ENCODE data around the gene DDRGK1. TPM values are rescaled to one million over a fixed set of nuclear protein-coding genes. Genes with fewer than 3 reads are reported as not detected.

The DDRGK1 gene
- total RNA-seq, 1 experiment from 2014 or later: 97.7 TPM

DNA sequence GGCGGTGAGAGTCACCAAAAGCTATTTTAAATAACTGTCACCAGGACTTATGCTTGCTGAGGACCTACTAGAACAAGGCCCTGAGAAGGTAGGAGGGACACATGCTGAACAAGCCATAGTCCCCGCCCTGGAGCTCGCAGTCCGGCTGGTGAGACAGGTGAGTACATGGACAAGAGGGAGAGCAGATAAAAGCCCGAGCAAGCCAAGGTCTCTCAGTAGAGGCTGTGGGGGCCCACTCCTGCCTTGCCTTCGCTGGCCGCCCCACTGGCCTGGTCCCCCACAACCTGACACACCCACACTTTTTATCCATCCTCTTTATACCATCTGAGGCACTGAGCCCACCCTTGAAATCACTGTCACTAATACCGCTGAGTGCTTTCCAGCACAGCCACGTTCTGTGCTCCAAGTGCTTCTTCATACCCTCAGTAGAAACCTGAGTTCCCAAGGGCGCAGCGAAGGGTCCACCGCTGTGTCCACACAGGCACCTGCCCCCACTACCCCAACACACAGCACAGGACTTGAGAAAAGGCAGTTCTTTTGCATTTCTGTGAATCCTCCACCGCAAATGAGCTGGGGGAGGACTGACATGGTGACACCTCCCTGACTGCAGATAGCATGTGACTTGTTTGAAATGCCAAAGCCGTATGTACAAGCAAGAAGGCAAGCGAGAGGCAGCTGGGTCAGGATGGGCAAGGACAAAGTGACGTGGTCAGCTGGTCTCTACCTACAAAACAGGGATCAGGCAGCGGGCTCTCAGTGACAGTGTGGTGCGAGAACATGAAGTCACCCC, 12.1 kb downstream of the DDRGK1 start:
- no peaks in the 10 kb centered on the region for H3K27me3 ChIP-seq (ENCODE audit: low read length)
- CTCF ChIA-PET: no interaction called here
- H3K4me1 ChIP-seq (ENCODE audit: insufficient read depth, low read length): no peaks in the 10 kb centered on the region
- H3K36me3 ChIP-seq (ENCODE audit: low read depth, low read length): peaks cover 58% of the 10 kb centered on the region
- no peaks in the 10 kb centered on the region for H4K20me1 ChIP-seq (ENCODE audit: low read length)
- no peak overlapping the region for H3K4me3 ChIP-seq (ENCODE audit: low read length)
- H2AFZ ChIP-seq (ENCODE audit: low read length): no peak overlapping the region
- H3K9ac ChIP-seq (ENCODE audit: low read length): no peak overlapping the region
- H3K27ac ChIP-seq (ENCODE audit: low read length): no peak overlapping the region
- ATAC-seq (no peak), DNase-seq (no peak)
- intact Hi-C loops (cut with micrococcal nuclease): no loop called here
- POLR2A ChIA-PET (ENCODE audit: unreplicated experiment): no interaction called here
- TF ChIP-seq EZH2phosphoT487 (IDR thresholded peaks at IDR 0.05; ENCODE audit: borderline replicate concordance, low read length): no peak
- TF ChIP-seq EZH2 (IDR thresholded peaks at IDR 0.05; ENCODE audit: low read length, unreplicated experiment): no peak
- TF ChIP-seq, protein P1, sequence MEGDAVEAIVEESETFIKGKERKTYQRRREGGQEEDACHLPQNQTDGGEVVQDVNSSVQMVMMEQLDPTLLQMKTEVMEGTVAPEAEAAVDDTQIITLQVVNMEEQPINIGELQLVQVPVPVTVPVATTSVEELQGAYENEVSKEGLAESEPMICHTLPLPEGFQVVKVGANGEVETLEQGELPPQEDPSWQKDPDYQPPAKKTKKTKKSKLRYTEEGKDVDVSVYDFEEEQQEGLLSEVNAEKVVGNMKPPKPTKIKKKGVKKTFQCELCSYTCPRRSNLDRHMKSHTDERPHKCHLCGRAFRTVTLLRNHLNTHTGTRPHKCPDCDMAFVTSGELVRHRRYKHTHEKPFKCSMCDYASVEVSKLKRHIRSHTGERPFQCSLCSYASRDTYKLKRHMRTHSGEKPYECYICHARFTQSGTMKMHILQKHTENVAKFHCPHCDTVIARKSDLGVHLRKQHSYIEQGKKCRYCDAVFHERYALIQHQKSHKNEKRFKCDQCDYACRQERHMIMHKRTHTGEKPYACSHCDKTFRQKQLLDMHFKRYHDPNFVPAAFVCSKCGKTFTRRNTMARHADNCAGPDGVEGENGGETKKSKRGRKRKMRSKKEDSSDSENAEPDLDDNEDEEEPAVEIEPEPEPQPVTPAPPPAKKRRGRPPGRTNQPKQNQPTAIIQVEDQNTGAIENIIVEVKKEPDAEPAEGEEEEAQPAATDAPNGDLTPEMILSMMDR (conservative IDR thresholded peaks at IDR 0.05; ENCODE audit: low read depth, low read length): no peak
- no peaks in the 10 kb centered on the region for H3K79me2 ChIP-seq (ENCODE audit: low read length)
- no TSS peak for BruUV-seq (replicated peaks)
- H3K4me2 ChIP-seq (ENCODE audit: low read length): no peak overlapping the region
- H3F3A ChIP-seq (ENCODE audit: low read length, unreplicated experiment): no peaks in the 10 kb centered on the region
- H3K9me2 ChIP-seq (replicated peaks; ENCODE audit: low read length): no peaks in the 10 kb centered on the region
- no peaks in the 10 kb centered on the region for H3K9me3 ChIP-seq (ENCODE audit: low read length)

DNA sequence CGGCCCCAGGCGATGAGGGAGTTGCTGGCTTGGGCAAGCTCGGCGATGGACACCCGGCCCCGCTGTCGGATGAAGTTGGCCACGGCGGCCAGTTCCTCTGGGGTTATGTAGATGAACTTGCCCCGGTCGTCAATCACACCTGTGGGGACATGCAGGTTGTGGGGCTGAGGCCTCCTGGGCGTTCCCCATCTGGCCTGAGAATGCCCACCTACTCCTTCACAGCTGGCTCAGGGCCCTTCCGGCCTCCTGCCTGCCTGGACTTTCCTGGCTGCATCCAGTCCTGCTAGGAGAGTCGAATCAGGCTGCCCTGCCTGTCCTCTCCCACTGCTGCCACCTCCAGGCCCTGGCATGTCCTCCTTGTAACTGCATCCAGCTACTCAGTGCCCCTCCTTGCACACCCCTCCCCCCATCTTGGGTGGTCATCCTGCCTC, 13.8 kb downstream of the DDRGK1 start:
- H3K79me2 ChIP-seq (ENCODE audit: low read length): no peaks in the 10 kb centered on the region
- no peak overlapping the region for H3K27ac ChIP-seq (ENCODE audit: low read length)
- H3K4me3 ChIP-seq (ENCODE audit: low read length): no peak overlapping the region
- no peak for TF ChIP-seq EZH2 (IDR thresholded peaks at IDR 0.05; ENCODE audit: low read length, unreplicated experiment)
- TF ChIP-seq, protein P1 (conservative IDR thresholded peaks at IDR 0.05; ENCODE audit: low read depth, low read length): no peak
- TF ChIP-seq EZH2phosphoT487 (IDR thresholded peaks at IDR 0.05; ENCODE audit: borderline replicate concordance, low read length): no peak
- H3K9me2 ChIP-seq (replicated peaks; ENCODE audit: low read length): no peaks in the 10 kb centered on the region
- H2AFZ ChIP-seq (ENCODE audit: low read length): no peak overlapping the region
- ATAC-seq (no peak), DNase-seq (no peak)
- no peaks in the 10 kb centered on the region for H3K4me1 ChIP-seq (ENCODE audit: insufficient read depth, low read length)
- H3K9ac ChIP-seq (ENCODE audit: low read length): no peak overlapping the region
- POLR2A ChIA-PET (ENCODE audit: unreplicated experiment): no interaction called here
- H3K27me3 ChIP-seq (ENCODE audit: low read length): no peaks in the 10 kb centered on the region
- H3K4me2 ChIP-seq (ENCODE audit: low read length): no peak overlapping the region
- CTCF ChIA-PET: no interaction called here
- H4K20me1 ChIP-seq (ENCODE audit: low read length): no peaks in the 10 kb centered on the region
- H3F3A ChIP-seq (ENCODE audit: low read length, unreplicated experiment): no peaks in the 10 kb centered on the region
- no peaks in the 10 kb centered on the region for H3K9me3 ChIP-seq (ENCODE audit: low read length)
- peaks cover 46% of the 10 kb centered on the region for H3K36me3 ChIP-seq (ENCODE audit: low read depth, low read length)
- no TSS peak for BruUV-seq (replicated peaks)
- intact Hi-C loops (cut with micrococcal nuclease): no loop called here

DNA sequence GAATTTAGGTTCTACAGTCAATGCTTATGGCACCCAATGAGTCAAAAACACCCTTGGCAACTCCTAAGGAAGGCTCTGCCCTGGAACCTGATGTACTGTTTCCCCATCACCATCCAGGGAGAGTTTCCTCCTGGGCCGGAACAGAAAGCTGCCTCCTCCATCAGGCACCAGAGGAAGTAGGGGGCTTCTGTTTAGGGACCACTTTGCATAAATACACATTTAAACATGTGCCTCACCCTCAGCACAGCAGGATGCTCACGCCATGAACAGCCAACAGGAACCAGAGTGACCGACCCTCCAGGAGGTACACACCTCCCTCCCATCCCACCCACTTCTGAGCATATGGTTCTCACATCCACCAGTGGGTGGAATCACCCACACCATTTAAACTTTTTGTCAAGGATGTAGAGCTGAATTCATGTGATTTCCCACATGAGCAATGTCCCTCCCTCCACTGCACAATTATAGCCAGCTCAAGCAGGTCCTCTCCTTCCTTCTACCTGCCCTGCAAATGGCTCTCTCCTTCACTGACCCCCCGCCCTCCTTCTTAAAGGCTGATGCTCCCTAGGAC, 14.8 kb downstream of the DDRGK1 start:
- Histone ChIP-seq H3K4me3 (ENCODE audit: low read length) (no peak overlapping the region), H3K4me1 (ENCODE audit: insufficient read depth, low read length) (no peaks in the 10 kb centered on the region), H3K27ac (ENCODE audit: low read length) (no peak overlapping the region), H3K4me2 (ENCODE audit: low read length) (no peak overlapping the region), H3K9ac (ENCODE audit: low read length) (no peak overlapping the region), H3K27me3 (ENCODE audit: low read length) (no peaks in the 10 kb centered on the region), H3K36me3 (ENCODE audit: low read depth, low read length) (peaks cover 36% of the 10 kb centered on the region), H3K79me2 (ENCODE audit: low read length) (no peaks in the 10 kb centered on the region), H3K9me2 (replicated peaks; ENCODE audit: low read length) (no peaks in the 10 kb centered on the region), H2AFZ (ENCODE audit: low read length) (no peak overlapping the region), H4K20me1 (ENCODE audit: low read length) (no peaks in the 10 kb centered on the region), H3K9me3 (ENCODE audit: low read length) (no peaks in the 10 kb centered on the region), H3F3A (ENCODE audit: low read length, unreplicated experiment) (no peaks in the 10 kb centered on the region)
- DNase-seq (no peak), ATAC-seq (no peak)
- no peak for TF ChIP-seq EZH2phosphoT487 (IDR thresholded peaks at IDR 0.05; ENCODE audit: borderline replicate concordance, low read length)
- TF ChIP-seq EZH2 (IDR thresholded peaks at IDR 0.05; ENCODE audit: low read length, unreplicated experiment): no peak
- TF ChIP-seq, protein P1 (conservative IDR thresholded peaks at IDR 0.05; ENCODE audit: low read depth, low read length): no peak
- ChIA-PET CTCF (no interaction called here), POLR2A (ENCODE audit: unreplicated experiment) (no interaction called here)
- intact Hi-C loops (cut with micrococcal nuclease): no loop called here
- no TSS peak for BruUV-seq (replicated peaks)
